ENCODE measurements around the gene SAG.
"Not testable (repeated sequence)": the region's sequence is repeated elsewhere in the genome, so short reads cannot be mapped to it uniquely, and the experiment has no call there.

- not testable (repeated sequence) for TF ChIP-seq CTCF (IDR thresholded peaks at IDR 0.05); POLR2AphosphoS5 (IDR thresholded peaks at IDR 0.05; ENCODE audit: low read depth, low read length)
Measured at GRCh38 chr2:233374776-233375175, 67.2 kb downstream of the SAG start.

Data from Panc1 (cell line).